GM18951 (cell line): ENCODE data around the gene FAM193A.
"Not testable (repeated sequence)": the region's sequence is repeated elsewhere in the genome, so short reads cannot be mapped to it uniquely, and the experiment has no call there.

Experiments used
- POLR2A ChIP-seq: IDR thresholded peaks from 4 replicates; pipeline ENCODE4 v1.6.1; 2011; ENCODE audit warnings: mild to moderate bottlenecking; ENCODE audit not compliant: insufficient read length, insufficient read depth; ENCODE audit errors: extremely low read depth
- in situ Hi-C: fragments of 300-500 bp; cut with MboI; formaldehyde crosslinking; loops from one replicate; pipeline ENCODE4 v1.12.0; 2022; ENCODE audit warnings: low sequenced_read_pairs, mixed read lengths, inconsistent platforms; ENCODE audit not compliant: unreplicated experiment

Gene FAM193A

DNA sequence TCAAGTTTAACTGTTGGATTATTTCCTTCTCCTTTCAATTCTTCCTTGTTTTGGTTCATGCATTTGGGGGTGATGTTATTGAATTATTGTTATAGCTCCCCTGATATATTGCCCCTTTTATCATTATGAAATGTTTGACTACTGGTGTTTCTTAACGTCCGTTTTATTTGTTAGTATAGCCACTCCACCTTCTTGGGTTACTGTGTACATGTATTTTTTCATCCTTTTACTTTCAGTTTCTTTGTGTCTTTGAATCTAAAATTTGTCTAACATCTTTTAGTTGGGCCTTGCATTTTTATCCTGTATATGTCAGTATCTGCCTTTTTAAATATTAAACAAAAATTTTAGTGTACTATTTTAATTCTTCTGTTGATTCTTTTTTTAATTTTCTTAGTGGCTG lies 131.0 kb downstream of the FAM193A start:
- in situ Hi-C loops: no loop called here
- no peak for TF ChIP-seq POLR2A

DNA sequence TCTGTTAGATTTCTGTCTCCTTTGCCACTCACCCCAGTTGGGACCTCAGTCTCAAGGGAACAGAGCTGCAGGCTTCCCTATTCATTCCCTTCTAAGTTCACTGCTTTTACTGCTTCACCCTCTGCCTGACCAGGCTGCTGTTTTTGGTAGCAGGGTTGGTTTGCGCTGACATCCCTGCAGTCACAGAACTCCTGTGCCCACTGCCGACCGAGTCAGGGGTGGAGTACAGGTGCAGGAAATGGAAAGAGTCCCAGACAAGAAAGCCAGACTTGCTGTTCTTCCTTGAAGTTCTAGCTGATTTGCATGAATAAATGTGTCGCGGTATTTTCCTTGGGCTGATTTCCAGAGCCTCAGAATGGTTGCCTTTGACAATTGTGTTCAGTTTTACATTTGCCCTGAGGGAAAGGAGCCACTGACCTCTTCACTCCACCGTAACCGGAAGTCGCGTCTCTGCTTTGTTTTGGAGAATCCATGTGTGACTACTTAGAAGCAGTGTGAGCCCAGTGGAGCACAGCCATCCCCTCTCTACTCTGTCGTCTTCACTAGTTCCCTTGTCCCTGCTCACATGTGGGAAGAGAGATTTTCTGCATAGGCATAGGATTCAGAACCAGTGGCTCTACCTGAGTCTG lies 134.9 kb downstream of the FAM193A start:
- TF ChIP-seq POLR2A: no peak
- in situ Hi-C loops: no loop called here

DNA sequence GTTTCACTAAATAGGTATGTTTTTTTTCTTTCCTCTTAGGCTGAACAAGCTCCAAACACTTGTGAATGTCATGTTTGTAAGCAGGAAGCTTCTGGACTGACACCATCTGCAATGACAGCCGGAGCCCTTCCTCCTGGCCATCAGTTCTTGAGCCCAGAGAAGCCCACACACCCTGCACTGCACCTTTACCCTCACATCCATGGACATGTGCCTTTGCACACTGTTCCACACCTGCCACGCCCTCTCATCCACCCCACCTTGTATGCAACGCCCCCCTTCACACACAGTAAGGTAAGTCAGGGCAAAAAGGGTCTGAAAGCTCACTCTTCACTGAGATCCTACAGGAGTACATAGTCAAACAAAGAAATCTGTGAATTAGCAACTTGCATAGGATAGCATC lies 135.6 kb downstream of the FAM193A start:
- no peak for TF ChIP-seq POLR2A
- in situ Hi-C loops: no loop called here

DNA sequence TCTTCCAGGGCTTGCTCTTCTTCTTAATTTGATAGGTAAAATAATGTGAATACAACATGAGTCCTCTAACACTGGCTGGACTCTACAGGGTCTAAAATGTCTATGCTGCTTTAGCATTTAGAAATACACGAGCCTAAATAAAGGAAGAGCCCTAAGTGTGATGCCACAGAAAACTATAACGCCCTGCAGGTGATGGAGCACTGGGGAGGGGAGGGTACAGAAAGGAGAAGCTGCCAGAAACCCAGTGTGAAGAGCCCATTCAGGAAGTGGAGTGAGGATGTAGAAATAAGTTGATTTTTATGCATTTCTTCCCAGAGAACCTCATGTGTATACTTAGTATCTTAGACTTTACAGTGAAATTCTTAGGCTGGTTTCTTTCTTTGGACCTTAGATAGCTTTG lies 136.3 kb downstream of the FAM193A start:
- no peak for TF ChIP-seq POLR2A
- in situ Hi-C loops: no loop called here

DNA sequence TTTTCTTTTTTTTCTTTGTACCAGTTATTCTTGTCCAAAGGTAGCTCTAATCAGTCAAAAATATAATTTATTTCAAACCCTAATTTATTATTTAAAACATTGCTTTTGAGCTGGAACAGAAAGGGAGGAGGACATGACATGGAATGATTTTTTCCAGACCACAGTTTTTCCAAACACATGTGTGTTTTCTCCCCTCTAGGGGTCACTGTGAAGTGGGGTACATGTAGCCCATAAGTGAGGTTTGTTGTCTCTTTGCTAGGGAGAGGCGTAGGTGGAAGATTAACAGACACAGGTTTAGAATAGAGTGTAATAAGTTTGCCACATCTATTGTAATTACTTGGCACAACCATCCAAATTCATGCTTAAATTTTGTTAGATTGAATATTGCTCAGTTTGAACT lies 136.7 kb downstream of the FAM193A start:
- in situ Hi-C loops: no loop called here
- no peak for TF ChIP-seq POLR2A

DNA sequence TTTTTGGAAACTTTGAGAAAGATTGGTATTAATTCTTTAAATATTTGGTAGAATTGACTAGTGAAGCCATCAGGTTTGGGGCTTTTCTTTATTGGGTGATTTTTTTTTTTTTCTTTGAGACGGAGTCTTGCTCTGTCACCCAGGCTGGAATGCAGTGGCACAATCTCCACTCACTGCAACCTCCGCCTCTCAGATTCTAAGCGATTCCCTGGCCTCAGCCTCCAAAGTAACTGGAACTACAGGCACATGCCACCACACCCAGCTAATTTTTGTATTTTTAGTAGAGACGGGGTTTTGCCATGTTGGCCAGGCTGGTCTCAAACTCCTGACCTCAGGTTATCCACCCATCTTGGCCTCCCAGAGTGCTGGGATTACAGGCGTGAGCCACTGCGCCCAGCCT lies 143.3 kb downstream of the FAM193A start:
- in situ Hi-C loops: not testable (repeated sequence)

DNA sequence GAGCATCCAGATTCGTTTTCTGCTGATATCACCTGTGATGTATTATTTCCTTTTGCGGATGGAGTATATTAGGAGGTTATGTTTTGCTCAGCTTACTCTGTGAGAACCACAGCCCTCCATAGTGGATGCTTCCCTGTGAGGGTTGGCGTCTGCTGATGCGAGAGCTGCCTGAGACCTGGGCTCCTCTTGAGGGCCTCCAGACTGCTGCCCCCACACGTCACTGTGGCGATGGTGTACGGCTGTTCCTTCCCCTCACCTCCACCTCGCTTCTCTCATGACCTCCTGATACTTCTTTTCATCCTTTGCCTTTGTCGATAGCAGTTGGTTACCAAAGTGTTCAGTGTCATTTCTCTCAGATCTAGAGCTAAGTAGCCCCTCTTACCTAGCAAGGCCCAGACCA lies 148.0 kb downstream of the FAM193A start:
- in situ Hi-C loops: no loop called here
- TF ChIP-seq POLR2A: no peak

DNA sequence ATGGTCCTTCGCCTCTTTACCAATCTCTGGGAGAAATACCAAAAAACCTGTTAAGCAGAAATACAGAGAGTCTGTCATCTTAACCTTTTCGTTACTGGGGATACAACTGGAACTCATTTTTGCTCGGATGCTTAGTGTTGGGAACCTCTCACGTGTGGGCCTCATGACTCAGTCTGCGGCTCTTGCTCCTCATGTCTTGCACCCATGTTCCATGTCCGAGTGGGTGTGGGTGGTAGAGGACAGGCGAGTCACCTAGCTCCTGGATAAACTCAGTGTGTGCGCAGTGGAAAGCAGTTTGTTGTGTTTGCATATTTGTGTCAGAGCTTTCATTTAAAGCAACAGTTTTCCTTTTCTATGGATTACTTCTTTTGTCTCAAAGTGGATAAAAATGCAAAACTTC lies 149.1 kb downstream of the FAM193A start:
- in situ Hi-C loops: no loop called here
- TF ChIP-seq POLR2A: no peak

DNA sequence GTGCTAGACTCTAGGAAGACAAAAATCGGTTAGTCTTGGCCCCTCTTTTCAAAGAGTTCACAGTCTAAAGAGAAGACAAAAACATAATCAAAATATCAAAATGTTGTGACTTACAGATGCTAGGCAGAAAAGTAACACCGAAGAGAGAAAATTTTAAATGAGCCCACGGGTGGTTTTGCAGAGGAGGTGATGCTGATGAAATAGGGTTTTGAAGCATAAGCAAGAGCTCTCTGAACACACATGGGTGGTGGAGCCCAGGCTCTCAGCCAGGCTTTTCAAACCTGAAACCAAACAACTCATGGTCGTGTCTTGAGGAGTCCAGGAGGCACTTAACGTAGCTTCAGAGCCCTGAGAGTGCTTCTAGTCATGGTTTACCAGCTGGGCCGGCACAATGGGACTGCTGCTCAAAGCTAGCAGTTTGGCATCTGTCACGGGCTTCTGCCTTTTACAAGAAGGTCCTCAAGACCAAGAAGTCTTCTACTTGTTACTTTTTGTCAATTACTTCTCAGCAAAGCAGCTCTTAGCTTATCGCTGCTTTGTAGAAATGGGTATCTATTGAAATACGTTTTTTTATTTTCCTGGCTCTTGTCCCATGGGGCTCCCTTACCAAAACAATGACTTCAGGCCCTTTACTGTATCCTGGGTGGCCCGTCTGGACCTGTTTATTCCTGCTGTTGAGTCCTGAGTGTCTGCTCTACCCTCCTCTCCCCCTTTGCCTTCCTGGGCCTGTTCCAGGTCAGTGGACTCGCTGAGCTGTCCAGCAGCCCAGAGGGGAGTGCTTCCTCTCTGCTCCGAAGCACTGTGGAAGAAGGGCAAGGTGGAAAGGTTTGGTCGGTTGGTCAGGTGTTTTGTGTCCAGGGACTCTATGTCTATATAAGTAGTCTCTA lies 150.2 kb downstream of the FAM193A start:
- in situ Hi-C loops: no loop called here
- TF ChIP-seq POLR2A: no peak

DNA sequence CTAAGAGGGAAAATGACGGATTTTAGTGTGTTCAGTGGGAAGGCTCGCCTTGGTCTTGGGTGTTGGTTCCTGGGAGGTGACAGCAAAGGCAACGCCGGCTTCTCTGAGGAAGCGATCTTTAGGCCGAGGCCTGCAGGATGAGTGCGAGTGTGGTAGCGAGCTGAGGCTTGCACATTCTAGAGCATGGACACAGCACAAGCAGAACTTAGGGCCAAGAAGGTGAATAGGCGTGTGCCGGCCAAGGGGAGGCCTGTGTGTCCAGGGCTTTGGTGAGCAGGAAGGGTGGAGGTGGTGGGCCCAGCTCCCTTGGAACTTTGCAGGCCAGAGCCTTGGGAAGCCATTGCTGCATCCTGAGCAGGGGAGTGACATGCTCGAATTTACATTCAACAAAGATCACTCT lies 151.8 kb downstream of the FAM193A start:
- TF ChIP-seq POLR2A: no peak
- in situ Hi-C loops: no loop called here

DNA sequence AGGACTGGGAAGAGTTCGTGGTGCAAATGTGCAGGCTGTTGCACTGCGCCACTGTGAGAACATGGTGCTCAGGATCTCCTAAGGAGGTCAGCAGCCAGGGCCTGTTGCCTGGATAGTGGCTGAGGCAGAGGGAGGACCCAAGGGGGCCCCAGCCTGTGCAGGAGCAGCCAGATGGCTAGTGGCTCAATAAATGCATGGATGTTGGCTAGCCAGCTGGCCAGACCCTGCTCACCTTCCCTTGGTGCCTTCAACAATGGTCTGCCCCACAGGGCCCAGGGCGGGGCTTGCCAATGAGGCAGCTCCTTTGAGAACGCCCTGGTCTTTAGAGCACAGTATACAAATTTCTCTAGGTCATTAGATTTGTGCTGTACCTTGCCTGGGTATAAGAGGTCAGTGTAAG lies 152.2 kb downstream of the FAM193A start:
- in situ Hi-C loops: no loop called here
- no peak for TF ChIP-seq POLR2A

DNA sequence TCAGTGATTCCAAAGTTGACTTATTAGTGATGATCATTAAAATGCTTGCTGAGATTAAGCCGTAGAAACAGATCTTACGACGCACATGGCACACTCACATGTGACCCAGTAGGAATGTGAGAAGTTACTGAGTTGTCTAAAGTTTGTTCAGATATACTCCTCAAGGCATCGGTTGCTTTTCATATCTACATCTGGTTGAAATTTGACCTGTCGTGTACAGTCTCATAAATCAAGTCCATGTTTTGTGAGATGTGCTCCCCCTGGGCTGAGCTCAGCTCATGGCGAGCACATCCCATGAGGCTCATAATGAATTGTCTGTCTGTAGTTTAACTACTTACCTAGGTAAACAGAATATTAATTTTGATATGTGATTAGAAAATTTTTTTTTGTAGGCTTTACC lies 152.7 kb downstream of the FAM193A start:
- in situ Hi-C loops: no loop called here
- TF ChIP-seq POLR2A: no peak

DNA sequence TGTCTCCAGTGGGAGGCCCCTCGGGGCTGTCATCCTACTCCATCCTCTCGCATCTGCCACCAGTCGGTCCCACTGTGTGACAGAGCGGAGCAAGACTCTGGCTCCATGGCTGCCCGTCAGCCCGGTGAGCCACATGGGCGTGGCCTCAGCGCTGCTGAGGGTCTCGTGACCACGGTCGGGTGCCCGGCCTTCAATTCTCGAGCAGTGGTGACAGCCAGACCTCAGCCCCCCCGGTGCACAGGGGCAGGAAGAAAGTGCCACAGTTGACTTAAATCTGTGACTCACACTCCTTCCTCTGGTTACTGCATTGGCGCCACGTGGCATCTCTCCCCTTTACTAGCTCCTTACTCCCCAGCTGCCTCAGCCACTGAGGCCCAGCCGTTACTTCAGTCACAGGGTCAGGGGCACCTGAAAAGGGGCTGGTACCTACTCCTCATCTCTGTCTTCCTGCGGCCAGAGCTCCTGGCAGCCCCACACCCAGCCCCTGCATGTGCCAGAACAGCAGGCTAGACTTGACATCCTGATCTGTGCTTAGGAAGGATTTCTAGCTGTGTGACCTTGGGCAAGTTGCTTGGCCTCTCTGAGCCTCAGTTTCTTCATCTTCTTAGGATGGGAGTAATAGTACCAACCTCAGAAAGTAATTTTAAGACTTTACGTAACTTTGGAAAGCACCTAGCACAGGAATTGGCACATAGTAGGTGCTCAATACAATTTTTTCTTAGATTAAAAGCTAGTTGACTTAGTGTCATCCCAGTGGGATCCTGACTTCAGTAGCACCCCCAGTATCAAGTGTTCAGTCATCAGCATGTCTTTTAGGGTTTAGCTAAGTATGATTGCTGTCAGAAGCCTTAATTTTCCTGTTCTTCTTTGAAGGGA lies 153.6 kb downstream of the FAM193A start:
- in situ Hi-C loops: no loop called here
- TF ChIP-seq POLR2A: no peak

DNA sequence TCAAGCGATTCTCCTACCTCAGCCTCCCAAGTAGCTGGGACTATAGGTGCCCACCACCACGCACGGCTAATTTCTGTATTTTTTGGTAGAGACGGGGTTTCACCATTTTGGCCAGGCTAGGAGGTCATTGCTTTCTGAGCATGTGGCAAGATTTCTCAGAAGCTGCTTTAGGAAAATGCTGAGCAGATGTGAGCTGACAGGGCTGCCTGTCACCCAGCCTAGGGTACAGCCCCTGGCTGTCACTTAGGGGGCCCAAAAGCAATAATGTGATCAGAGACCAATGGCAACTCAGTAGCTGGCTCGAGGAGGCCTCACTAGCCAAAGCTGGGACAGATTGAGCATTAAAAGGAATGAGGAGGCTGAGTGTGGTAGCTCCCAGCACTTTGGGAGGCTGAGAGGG lies 154.9 kb downstream of the FAM193A start:
- in situ Hi-C loops: no loop called here

DNA sequence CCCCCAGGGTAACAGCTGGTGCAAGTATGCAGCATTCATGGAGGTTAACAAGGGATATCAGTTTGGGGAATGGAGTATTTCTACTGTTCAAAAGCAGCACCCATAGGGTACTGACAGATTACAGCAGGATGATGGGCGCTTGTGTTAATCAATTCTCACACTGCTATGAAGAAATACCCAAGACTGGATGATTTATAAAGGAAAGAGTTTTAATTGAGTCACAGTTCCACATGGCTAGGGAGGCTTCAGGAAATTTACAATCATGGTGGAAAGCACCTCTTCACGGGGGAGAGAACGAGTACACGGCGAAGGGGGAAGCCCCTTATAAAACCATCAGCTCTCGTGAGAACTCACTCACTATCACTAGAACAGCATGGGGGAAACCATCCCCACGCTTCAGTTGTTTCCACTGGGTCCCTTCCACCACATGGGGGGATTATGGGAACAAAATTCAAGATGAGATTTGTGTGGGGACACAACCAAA lies 155.5 kb downstream of the FAM193A start:
- no peak for TF ChIP-seq POLR2A
- in situ Hi-C loops: no loop called here

More for the DNA sequence above, 154.9 kb downstream of the FAM193A start:
- no peak for TF ChIP-seq POLR2A
